WTC11 (cell line): Measurements from ENCODE around the gene OR4Q3. TPM values are rescaled to one million over a fixed set of nuclear protein-coding genes. Genes with fewer than 3 reads are reported as not detected.

ENCODE experiments used
- ATAC-seq: fragments of 200-7000 bp; cut with Tn5 transposase; 2 replicates; pipeline ENCODE4 v1.10.0; 2021; ENCODE audit warnings: mild to moderate bottlenecking, moderate library complexity
- Bru-seq: library from RNA; stranded (reverse); fragments of 400-500 nt; gene quantifications from one replicate; lab custom pipeline; 2021; lab: Mats Ljungman, UMichigan
- CTCF ChIA-PET: fragments of 300-600 bp; sonication (Branson Sonifier 250); formaldehyde crosslinking; loops from one replicate; lab custom pipeline; 2021; ENCODE audit warnings: antibody characterized with exemption; lab: Charles Lee
- POLR2A ChIA-PET: fragments of 350-600 bp; sonication (Branson Sonifier 250); formaldehyde crosslinking; loops from one replicate; lab custom pipeline; 2021; ENCODE audit warnings: antibody characterized with exemption; lab: Charles Lee
- DNase-seq: peaks from one replicate; pipeline ENCODE4 v3.0.0; 2021; ENCODE audit warnings: low spot score
- H3K27ac Mint-ChIP-seq: 2 replicates; pipeline ENCODE4 v1.8.0; 2021; ENCODE audit warnings: mixed read lengths
- H3K27me3 Mint-ChIP-seq: 2 replicates; pipeline ENCODE4 v1.8.0; 2021; ENCODE audit warnings: low read depth, mild to moderate bottlenecking, moderate library complexity, mixed read lengths
- H3K36me3 Mint-ChIP-seq: 2 replicates; pipeline ENCODE4 v1.8.0; 2021; ENCODE audit warnings: mixed read lengths
- H3K4me1 Mint-ChIP-seq: 2 replicates; pipeline ENCODE4 v1.8.0; 2022; ENCODE audit warnings: mixed read lengths
- H3K4me3 Mint-ChIP-seq: 2 replicates; pipeline ENCODE4 v1.8.0; 2021; ENCODE audit warnings: mild to moderate bottlenecking, moderate library complexity, mixed read lengths
- H3K9me3 Mint-ChIP-seq: 2 replicates; pipeline ENCODE4 v1.8.0; 2021; ENCODE audit warnings: mixed read lengths
- CDX4 ChIP-seq: fragments of 250-450 bp; sonication (Bioruptor Pico); IDR thresholded peaks from 2 replicates; pipeline ENCODE4 v1.9.0; 2021; ENCODE audit warnings: moderate library complexity, mild to moderate bottlenecking, inconsistent platforms, borderline replicate concordance
- CREM ChIP-seq: sonication (generic); formaldehyde crosslinking; IDR thresholded peaks from 2 replicates; pipeline ENCODE4 v1.8.1; 2022; ENCODE audit warnings: mild to moderate bottlenecking, missing genetic modification reagents, moderate library complexity
- CTCF ChIP-seq: fragments of 200-600 bp; IDR thresholded peaks from 2 replicates; pipeline ENCODE4 v1.8.0; 2022; ENCODE audit warnings: antibody characterized with exemption
- E2F4 ChIP-seq: sonication (generic); formaldehyde crosslinking; IDR thresholded peaks from 2 replicates; pipeline ENCODE4 v1.8.1; 2022; ENCODE audit warnings: low read depth, mild to moderate bottlenecking, moderate library complexity, missing genetic modification reagents, borderline replicate concordance
- EMX1 ChIP-seq: fragments of 250-450 bp; sonication (Bioruptor Pico); IDR thresholded peaks from 2 replicates; pipeline ENCODE4 v1.8.0; 2021; ENCODE audit warnings: mild to moderate bottlenecking
- FOXP1 ChIP-seq: sonication (generic); formaldehyde crosslinking; IDR thresholded peaks from 2 replicates; pipeline ENCODE4 v1.8.0; 2022; ENCODE audit warnings: missing genetic modification reagents, mild to moderate bottlenecking, moderate library complexity, borderline replicate concordance
- HMGA2 ChIP-seq: fragments of 250-450 bp; sonication (Bioruptor Pico); IDR thresholded peaks from 2 replicates; pipeline ENCODE4 v1.4.0; 2021; ENCODE audit warnings: mild to moderate bottlenecking, moderate library complexity
- JAZF1 ChIP-seq: fragments of 250-450 bp; sonication (Bioruptor Pico); IDR thresholded peaks from 2 replicates; pipeline ENCODE4 v1.9.0; 2021; ENCODE audit warnings: moderate library complexity, mild to moderate bottlenecking, inconsistent platforms
- JUN ChIP-seq: sonication (generic); formaldehyde crosslinking; IDR thresholded peaks from 2 replicates; pipeline ENCODE4 v1.8.0; 2023; ENCODE audit warnings: mild to moderate bottlenecking, missing genetic modification reagents
- KAT7 ChIP-seq: sonication (generic); formaldehyde crosslinking; IDR thresholded peaks from 2 replicates; pipeline ENCODE4 v1.8.1; 2023; ENCODE audit warnings: missing genetic modification reagents, mild to moderate bottlenecking, borderline replicate concordance
- NFATC4 ChIP-seq: fragments of 250-450 bp; sonication (Bioruptor Pico); IDR thresholded peaks from 2 replicates; pipeline ENCODE4 v1.9.0; 2021; ENCODE audit warnings: mild to moderate bottlenecking
- NR3C1 ChIP-seq: sonication (generic); formaldehyde crosslinking; conservative IDR thresholded peaks from 2 replicates; pipeline ENCODE4 v1.8.1; 2023; ENCODE audit warnings: low read depth, mild to moderate bottlenecking, missing genetic modification reagents
- SP1 ChIP-seq: sonication (generic); formaldehyde crosslinking; conservative IDR thresholded peaks from 2 replicates; pipeline ENCODE4 v1.8.1; 2022; ENCODE audit warnings: missing genetic modification reagents
- TCF7 ChIP-seq: sonication (generic); formaldehyde crosslinking; IDR thresholded peaks from 2 replicates; pipeline ENCODE4 v1.8.0; 2022; ENCODE audit warnings: mild to moderate bottlenecking, low read depth, missing genetic modification reagents, moderate library complexity
- TEAD4 ChIP-seq: sonication (generic); formaldehyde crosslinking; IDR thresholded peaks from 2 replicates; pipeline ENCODE4 v1.8.0; 2022; ENCODE audit warnings: mild to moderate bottlenecking, missing genetic modification reagents
- ZBTB21 ChIP-seq: sonication (generic); formaldehyde crosslinking; IDR thresholded peaks from 2 replicates; pipeline ENCODE4 v1.8.1; 2023; ENCODE audit warnings: mild to moderate bottlenecking, missing genetic modification reagents, borderline replicate concordance
- ZNF232 ChIP-seq: sonication (generic); formaldehyde crosslinking; IDR thresholded peaks from 2 replicates; pipeline ENCODE4 v1.8.0; 2022; ENCODE audit warnings: mild to moderate bottlenecking, missing genetic modification reagents
- ZSCAN18 ChIP-seq: fragments of 250-450 bp; sonication (Bioruptor Pico); IDR thresholded peaks from 2 replicates; pipeline ENCODE4 v2.1.2; 2022; ENCODE audit warnings: mild to moderate bottlenecking, moderate library complexity
- long read RNA-seq, 3 experiments: library from RNA in 1 of 3; library from capped mRNA in 1 of 3; library from polyadenylated mRNA in 1 of 3; unstranded in 2 of 3; stranded (forward) in 1 of 3; transcript quantifications; one replicate each; pipeline ENCODE4 v2.0.0, GENCODE V29; 2021
- total RNA-seq: library from RNA; stranded (reverse); gene quantifications from 3 replicates; pipeline ENCODE4 v1.2.3, GENCODE V29; 2021
- TF ChIP-seq, protein P1 (sequence below): sonication (generic); formaldehyde crosslinking; IDR thresholded peaks from 2 replicates; pipeline ENCODE4 v1.8.1; 2022; ENCODE audit warnings: mild to moderate bottlenecking, missing genetic modification reagents, moderate library complexity, borderline replicate concordance
- TF ChIP-seq, protein P2 (sequence below): sonication (generic); formaldehyde crosslinking; IDR thresholded peaks from 2 replicates; pipeline ENCODE4 v1.8.0; 2022; ENCODE audit warnings: mild to moderate bottlenecking, missing genetic modification reagents
- TF ChIP-seq, protein P3 (sequence below): sonication (generic); formaldehyde crosslinking; IDR thresholded peaks from 2 replicates; pipeline ENCODE4 v1.8.1; 2023; ENCODE audit warnings: mild to moderate bottlenecking, missing genetic modification reagents
- TF ChIP-seq, protein P4 (sequence below): sonication (generic); formaldehyde crosslinking; conservative IDR thresholded peaks from 2 replicates; pipeline ENCODE4 v1.8.1; 2023; ENCODE audit warnings: mild to moderate bottlenecking, low read depth, missing genetic modification reagents, moderate library complexity

OR4Q3 gene
- not detected in 3 replicates for total RNA-seq
- not detected for Bru-seq, nascent RNA
- long read RNA-seq, experiment 1, result 0 reads
- long read RNA-seq, experiment 2, result 0 reads
- long read RNA-seq, experiment 3, result 0 reads

DNA sequence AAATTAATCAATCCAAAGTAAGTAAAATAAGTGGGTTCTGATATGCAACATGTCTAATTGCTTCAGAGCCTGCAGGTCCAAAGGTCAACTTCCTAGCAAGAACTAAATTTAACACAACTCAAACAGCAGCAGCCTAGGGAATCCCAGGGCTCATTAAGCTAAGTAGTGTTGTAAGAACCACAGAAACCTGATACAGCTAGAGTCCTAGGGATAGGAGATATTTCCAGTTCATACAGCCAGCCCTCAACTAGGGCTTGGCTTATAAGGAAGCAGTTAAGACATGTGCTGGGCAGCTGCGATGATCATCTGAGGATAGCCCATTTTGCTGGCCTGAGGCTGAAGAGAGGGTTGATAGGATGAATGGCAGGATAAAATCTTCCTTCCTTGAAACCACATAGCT is at the start of gene OR4Q3:
Gene OR4Q3 (plus strand): TSS at position 316 of the 400 bp plus-strand sequence.
- ATAC-seq (no peak), DNase-seq (no peak)
- Mint-ChIP-seq H3K36me3 (peaks cover 59% of the 10 kb centered on the region), H3K27me3 (peaks cover 14% of the 10 kb centered on the region), H3K4me1 (no peaks in the 10 kb centered on the region), H3K27ac (no peak within 1 kb of the TSS), H3K9me3 (peaks cover 64% of the 10 kb centered on the region), H3K4me3 (no peak within 1 kb of the TSS)
- ChIA-PET CTCF (no interaction called here), POLR2A (no interaction called here)
- no peak for TF ChIP-seq KAT7
- TF ChIP-seq FOXP1 (CRISPR knock-in tag), result no peak
- no peak for TF ChIP-seq CREM (CRISPR knock-in tag)
- TF ChIP-seq, protein P1, sequence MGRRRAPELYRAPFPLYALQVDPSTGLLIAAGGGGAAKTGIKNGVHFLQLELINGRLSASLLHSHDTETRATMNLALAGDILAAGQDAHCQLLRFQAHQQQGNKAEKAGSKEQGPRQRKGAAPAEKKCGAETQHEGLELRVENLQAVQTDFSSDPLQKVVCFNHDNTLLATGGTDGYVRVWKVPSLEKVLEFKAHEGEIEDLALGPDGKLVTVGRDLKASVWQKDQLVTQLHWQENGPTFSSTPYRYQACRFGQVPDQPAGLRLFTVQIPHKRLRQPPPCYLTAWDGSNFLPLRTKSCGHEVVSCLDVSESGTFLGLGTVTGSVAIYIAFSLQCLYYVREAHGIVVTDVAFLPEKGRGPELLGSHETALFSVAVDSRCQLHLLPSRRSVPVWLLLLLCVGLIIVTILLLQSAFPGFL (CRISPR knock-in tag), result no peak
- TF ChIP-seq, protein P2, sequence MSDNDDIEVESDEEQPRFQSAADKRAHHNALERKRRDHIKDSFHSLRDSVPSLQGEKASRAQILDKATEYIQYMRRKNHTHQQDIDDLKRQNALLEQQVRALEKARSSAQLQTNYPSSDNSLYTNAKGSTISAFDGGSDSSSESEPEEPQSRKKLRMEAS (CRISPR knock-in tag), result no peak
- no peak for TF ChIP-seq ZNF232 (CRISPR knock-in tag)
- TF ChIP-seq, protein P3, sequence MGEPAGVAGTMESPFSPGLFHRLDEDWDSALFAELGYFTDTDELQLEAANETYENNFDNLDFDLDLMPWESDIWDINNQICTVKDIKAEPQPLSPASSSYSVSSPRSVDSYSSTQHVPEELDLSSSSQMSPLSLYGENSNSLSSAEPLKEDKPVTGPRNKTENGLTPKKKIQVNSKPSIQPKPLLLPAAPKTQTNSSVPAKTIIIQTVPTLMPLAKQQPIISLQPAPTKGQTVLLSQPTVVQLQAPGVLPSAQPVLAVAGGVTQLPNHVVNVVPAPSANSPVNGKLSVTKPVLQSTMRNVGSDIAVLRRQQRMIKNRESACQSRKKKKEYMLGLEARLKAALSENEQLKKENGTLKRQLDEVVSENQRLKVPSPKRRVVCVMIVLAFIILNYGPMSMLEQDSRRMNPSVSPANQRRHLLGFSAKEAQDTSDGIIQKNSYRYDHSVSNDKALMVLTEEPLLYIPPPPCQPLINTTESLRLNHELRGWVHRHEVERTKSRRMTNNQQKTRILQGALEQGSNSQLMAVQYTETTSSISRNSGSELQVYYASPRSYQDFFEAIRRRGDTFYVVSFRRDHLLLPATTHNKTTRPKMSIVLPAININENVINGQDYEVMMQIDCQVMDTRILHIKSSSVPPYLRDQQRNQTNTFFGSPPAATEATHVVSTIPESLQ (CRISPR knock-in tag), result no peak

DNA sequence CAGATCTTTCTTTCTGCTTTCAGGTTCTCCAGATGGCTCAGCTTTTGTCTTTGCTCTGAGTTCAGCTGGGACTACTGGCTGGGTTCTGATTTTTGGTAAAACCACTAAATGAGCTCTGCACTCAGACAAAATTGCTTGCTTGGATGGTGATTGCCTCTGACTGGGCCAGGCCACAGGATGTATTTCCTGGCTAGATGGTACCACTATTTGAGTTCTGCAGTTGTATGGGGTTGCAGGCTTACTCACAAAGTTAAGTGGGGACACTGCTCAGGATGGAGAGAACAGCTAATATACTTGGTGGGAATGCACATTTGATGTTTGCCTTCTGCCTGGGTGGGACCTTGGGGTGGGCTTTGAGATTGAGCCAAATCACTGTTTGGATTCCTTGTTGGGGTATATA is 14.0 kb upstream of the OR4Q3 start:
- no peak for DNase-seq
- no peaks in the 10 kb centered on the region; the same call in 1 of the 2 replicates for H3K9me3 Mint-ChIP-seq
- no peak for ATAC-seq
- peaks cover 7% of the 10 kb centered on the region for H3K27me3 Mint-ChIP-seq
- ChIA-PET CTCF (no interaction called here), POLR2A (interaction anchor here (0.7 kb wide), 1 partner anchor 216 kb away, joined by 3 read pairs; no protein-coding TSS in a partner anchor)
- peaks cover 16% of the 10 kb centered on the region for H3K36me3 Mint-ChIP-seq
- no peak overlapping the region for H3K4me3 Mint-ChIP-seq
- TF ChIP-seq NR3C1 (CRISPR knock-in tag) (no peak), NFATC4 (CRISPR knock-in tag) (no peak), E2F4 (CRISPR knock-in tag) (no peak), ZSCAN18 (CRISPR knock-in tag) (no peak), CTCF (no peak), SP1 (CRISPR knock-in tag) (no peak), TEAD4 (CRISPR knock-in tag) (no peak), JAZF1 (no peak), TCF7 (no peak), ZBTB21 (CRISPR knock-in tag) (no peak), EMX1 (CRISPR knock-in tag) (no peak), HMGA2 (CRISPR knock-in tag) (no peak), CDX4 (CRISPR knock-in tag) (no peak), JUN (CRISPR knock-in tag) (no peak)
- TF ChIP-seq, protein P4, sequence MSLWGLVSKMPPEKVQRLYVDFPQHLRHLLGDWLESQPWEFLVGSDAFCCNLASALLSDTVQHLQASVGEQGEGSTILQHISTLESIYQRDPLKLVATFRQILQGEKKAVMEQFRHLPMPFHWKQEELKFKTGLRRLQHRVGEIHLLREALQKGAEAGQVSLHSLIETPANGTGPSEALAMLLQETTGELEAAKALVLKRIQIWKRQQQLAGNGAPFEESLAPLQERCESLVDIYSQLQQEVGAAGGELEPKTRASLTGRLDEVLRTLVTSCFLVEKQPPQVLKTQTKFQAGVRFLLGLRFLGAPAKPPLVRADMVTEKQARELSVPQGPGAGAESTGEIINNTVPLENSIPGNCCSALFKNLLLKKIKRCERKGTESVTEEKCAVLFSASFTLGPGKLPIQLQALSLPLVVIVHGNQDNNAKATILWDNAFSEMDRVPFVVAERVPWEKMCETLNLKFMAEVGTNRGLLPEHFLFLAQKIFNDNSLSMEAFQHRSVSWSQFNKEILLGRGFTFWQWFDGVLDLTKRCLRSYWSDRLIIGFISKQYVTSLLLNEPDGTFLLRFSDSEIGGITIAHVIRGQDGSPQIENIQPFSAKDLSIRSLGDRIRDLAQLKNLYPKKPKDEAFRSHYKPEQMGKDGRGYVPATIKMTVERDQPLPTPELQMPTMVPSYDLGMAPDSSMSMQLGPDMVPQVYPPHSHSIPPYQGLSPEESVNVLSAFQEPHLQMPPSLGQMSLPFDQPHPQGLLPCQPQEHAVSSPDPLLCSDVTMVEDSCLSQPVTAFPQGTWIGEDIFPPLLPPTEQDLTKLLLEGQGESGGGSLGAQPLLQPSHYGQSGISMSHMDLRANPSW (CRISPR knock-in tag), result no peak
- no peak overlapping the region for H3K27ac Mint-ChIP-seq
- no peaks in the 10 kb centered on the region for H3K4me1 Mint-ChIP-seq
